ENCODE data around the gene MPO.

MPO gene

DNA sequence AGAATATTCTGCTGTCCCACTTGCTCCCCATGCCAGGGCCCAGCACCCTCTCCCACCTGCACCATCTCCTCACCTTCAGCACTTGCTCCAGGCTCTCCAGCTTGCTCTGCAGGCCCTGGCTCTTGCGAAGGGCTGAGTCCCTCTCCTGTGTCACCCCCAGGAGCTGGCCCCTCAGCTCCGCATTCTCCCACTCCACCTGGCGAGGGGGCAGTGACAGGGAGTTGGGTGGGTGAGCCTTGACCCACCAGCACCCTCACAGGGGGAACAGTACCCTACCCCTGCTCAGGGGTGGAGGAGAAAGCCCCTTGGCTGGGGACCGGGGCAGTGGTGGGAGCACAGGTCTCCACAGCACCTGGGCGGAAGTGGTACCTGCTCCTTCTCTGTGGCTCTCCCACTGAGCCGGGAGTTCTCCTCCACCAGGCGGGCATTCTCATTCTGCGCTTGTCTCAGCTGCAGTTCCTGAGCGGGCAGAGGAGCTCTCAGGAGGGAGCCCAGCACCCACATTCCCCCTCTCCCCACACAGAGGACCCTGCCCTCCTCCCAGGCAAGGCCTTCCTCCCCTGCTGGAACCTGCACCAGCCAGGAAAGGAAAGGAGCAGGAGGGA, 41.9 kb upstream of the MPO start:
- in situ Hi-C loops (cut with HindIII; ENCODE audit: low sequenced_read_pairs), result no loop called here
- TF ChIP-seq, protein P1, sequence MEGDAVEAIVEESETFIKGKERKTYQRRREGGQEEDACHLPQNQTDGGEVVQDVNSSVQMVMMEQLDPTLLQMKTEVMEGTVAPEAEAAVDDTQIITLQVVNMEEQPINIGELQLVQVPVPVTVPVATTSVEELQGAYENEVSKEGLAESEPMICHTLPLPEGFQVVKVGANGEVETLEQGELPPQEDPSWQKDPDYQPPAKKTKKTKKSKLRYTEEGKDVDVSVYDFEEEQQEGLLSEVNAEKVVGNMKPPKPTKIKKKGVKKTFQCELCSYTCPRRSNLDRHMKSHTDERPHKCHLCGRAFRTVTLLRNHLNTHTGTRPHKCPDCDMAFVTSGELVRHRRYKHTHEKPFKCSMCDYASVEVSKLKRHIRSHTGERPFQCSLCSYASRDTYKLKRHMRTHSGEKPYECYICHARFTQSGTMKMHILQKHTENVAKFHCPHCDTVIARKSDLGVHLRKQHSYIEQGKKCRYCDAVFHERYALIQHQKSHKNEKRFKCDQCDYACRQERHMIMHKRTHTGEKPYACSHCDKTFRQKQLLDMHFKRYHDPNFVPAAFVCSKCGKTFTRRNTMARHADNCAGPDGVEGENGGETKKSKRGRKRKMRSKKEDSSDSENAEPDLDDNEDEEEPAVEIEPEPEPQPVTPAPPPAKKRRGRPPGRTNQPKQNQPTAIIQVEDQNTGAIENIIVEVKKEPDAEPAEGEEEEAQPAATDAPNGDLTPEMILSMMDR (IDR thresholded peaks at IDR 0.05; ENCODE audit: low read depth, low read length), result no peak

DNA sequence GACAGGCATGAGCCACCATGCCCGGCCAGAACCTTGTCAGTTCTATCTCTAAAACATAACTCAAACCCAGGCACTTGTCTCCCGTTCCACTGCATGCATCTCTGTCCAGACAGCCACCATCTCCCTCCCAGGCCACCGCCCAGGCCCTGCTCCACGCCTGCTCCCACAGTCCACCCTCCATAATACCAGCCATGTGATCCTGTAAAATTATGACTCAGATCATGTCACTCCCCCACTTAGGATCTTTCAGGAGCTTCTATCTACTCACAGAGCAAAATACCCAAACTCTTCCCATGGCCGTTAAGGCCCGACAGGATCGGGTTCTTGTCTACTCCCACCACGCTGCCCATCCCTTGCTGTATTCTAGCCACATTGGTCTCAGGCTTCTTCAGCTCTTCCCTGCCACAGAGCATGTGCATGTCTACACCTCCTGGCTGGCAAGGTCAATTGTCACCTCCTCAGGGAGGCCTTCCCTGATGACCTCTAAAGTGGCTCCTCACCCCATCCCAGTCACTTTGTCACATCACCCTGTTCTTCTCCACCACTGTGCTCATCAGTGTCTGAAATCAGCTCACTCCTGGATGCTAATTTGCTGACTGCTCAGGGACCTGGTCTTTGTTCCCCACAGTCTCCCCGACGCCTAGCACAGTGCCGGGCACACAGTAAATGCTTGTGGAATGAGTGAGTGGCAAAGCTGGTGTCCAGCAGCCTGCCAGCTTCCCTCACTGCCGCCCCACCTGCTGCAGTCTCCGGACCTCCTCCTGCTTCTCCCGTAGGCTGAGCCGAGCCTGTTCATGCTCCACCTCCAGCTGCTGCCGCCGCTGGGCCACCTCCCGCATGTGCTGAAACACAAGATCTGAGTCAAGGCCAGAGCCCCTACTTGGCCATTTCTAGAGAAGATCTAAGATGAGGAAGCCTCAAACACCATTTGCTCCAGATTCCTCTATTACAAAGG, 41.1 kb upstream of the MPO start:
- TF ChIP-seq, protein P1 (IDR thresholded peaks at IDR 0.05; ENCODE audit: low read depth, low read length), result no peak
- in situ Hi-C loops (cut with HindIII; ENCODE audit: low sequenced_read_pairs), result no loop called here
- DNase-seq (ENCODE audit: low read depth, low spot score), result no peak
- H3K4me3 ChIP-seq (ENCODE audit: low read depth, low read length), result no peak overlapping the region

More for the DNA sequence above, 41.9 kb upstream of the MPO start:
- no peak overlapping the region for H3K4me3 ChIP-seq (ENCODE audit: low read depth, low read length)
- DNase-seq (ENCODE audit: low read depth, low spot score), result no peak

DNA sequence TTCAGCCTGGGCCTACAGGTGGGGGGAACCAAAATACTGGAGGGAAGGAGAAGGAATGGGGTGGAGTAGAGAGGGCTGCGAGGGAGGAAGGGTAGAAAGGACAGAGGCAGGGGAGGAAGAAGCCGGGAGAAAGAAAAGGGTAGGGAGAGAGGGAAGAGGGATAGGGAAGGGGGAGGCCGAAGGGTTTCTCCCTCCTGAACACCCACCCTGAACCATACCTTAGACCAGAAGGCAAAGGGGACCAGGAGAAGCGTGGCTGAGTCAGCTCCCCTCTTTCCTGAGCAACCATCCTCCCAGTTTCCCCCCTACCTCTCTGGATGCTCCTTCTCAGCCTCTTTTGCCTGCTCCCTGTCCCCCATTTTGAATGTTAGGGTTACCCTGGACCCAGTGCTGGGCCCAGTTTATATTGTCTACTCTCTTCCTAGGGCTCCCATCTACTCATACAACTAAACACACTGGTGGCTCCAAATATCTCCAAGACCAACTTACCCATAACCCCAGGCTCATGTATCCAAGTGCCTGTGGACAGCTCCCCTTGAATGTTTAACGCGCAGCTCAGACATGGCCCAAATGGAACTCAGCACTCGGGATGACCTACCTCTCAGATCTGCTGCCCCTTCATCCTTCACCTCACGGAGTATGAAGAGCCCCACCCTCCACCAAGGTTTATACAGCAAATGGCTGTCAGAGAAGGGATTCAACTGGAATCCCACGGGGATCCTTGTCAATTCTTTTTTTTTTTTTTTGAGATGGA, 40.0 kb upstream of the MPO start:
- DNase-seq (ENCODE audit: low read depth, low spot score), result no peak
- no peak overlapping the region for H3K4me3 ChIP-seq (ENCODE audit: low read depth, low read length)
- in situ Hi-C loops (cut with HindIII; ENCODE audit: low sequenced_read_pairs), result no loop called here
- TF ChIP-seq, protein P1 (IDR thresholded peaks at IDR 0.05; ENCODE audit: low read depth, low read length), result no peak

DNA sequence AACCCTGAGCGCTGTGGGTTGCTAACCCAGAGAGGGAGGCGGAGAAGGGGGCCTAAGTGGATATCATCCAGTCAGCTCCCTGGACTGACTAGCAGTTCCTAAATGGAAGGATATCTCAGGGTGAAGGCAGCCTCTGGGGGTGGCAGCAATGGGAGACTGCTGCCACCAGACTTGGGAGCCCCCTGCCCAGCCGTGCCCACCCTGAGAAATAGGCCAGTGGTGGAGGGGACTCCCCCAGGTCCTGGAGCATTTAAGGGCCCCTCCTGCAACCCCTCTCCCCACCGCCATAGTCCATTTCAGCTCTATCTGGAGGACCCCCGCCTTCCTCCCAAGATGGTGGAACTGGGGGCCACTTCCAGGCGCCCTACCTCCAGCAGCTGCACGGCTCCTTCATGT, 39.4 kb upstream of the MPO start:
- H3K4me3 ChIP-seq (ENCODE audit: low read depth, low read length), result no peak overlapping the region
- TF ChIP-seq, protein P1 (IDR thresholded peaks at IDR 0.05; ENCODE audit: low read depth, low read length), result no peak
- no peak for DNase-seq (ENCODE audit: low read depth, low spot score)
- in situ Hi-C loops (cut with HindIII; ENCODE audit: low sequenced_read_pairs), result no loop called here

DNA sequence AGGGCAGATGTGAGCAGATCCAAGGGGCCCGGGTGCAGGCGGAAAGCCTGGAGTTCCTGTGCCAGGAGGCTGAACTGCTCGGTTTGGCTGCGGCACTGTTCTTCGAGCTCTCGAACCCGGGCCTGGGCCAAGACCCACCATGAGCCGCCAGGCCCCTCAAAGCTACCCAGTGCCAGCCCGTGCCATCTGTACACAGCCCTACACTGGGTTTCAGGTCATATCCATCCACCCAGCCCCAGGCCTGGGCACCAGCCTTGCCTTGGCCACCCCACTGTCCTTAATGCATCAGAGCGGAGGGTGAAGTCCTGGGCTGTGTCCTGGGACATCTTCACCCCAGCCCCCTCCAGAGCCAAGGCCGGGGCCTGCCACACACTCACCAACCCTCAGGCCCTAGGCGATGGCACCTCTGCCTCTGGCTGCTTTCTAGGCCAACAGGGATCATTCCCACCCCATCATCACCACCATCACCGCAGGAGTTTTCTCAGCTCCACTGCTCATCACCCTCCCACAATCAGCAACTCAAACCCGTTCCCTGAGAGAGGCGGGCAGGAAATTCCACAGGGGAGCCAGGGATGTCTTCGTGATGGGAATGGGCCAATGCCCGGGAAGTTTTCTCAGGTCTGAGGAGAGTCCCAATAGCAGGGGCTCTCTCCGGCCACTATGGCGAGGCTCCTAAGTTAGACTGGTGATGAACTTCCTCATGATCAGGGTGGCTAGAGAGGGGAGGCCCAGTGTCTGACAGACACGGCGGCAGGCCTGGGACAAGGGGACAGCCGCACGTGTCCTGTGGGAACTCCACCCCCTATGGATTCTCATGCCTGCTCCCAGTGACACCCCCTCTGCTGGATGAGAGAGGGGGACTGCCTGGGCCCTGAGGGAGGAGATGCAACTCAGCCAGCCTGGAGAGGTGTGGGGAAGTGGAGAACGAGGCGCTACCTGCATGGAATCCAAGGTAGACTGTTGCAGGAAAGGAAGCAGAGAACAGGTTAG, 38.7 kb upstream of the MPO start:
- no peak overlapping the region for H3K4me3 ChIP-seq (ENCODE audit: low read depth, low read length)
- in situ Hi-C loops (cut with HindIII; ENCODE audit: low sequenced_read_pairs), result no loop called here
- DNase-seq (ENCODE audit: low read depth, low spot score), result no peak
- TF ChIP-seq, protein P1 (IDR thresholded peaks at IDR 0.05; ENCODE audit: low read depth, low read length), result no peak

Measured in astrocyte of the spinal cord (primary cell).